Spleen (tissue), 7 donors: ENCODE data around the gene SPC25.

Source experiments
- CTCF ChIP-seq, 11 experiments: fragments of 200-600 bp in 7 of 11; fragments of 450-650 bp in 4 of 11; sonication (generic) in 4 of 11; IDR thresholded peaks in 8 of 11; conservative IDR thresholded peaks in 3 of 11; 1 replicate in 7 of 11; 2 replicates in 4 of 11; pipeline versions ENCODE4 v1.4.0 to v1.8.0; 2016 to 2021; ENCODE audit warnings: antibody characterized with exemption in 11 of 11, inconsistent platforms in 4 of 11, mild to moderate bottlenecking in 1 of 11
- POLR2A ChIP-seq, 3 donors: fragments of 450-650 bp; IDR thresholded peaks; one replicate each; pipeline ENCODE4 v1.5.1; 2017; ENCODE audit warnings: antibody characterized with exemption in 3 of 3, mild to moderate bottlenecking in 1 of 3
- donor health status: DM: no; HTN: no; CAD: no; lungs with moderate emphysema.
- donor health status: DM: no; HTN: no; CAD: no.
- donor health status: DM: no; HTN: no; CAD: no.

- TF ChIP-seq POLR2A (IDR thresholded peaks at IDR 0.05) (no peak), CTCF (IDR thresholded peaks at IDR 0.05 in 8 of 11, conservative IDR thresholded peaks at IDR 0.05 in 3 of 11) (peak in 2 of 11 experiments; percentile 9 to 19)
These were observed 40.6 kb downstream of the SPC25 start for GRCh38 chr2:168849610-168850009.
